ENCODE results near the gene ZFYVE28.

ZFYVE28 gene

GRCh38 chr4:2246384-2247127 lies 171.9 kb downstream of the ZFYVE28 start:
- DNase-seq (ENCODE audit: low spot score): peak; percentile 11
- TF ChIP-seq, protein P1, sequence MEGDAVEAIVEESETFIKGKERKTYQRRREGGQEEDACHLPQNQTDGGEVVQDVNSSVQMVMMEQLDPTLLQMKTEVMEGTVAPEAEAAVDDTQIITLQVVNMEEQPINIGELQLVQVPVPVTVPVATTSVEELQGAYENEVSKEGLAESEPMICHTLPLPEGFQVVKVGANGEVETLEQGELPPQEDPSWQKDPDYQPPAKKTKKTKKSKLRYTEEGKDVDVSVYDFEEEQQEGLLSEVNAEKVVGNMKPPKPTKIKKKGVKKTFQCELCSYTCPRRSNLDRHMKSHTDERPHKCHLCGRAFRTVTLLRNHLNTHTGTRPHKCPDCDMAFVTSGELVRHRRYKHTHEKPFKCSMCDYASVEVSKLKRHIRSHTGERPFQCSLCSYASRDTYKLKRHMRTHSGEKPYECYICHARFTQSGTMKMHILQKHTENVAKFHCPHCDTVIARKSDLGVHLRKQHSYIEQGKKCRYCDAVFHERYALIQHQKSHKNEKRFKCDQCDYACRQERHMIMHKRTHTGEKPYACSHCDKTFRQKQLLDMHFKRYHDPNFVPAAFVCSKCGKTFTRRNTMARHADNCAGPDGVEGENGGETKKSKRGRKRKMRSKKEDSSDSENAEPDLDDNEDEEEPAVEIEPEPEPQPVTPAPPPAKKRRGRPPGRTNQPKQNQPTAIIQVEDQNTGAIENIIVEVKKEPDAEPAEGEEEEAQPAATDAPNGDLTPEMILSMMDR (IDR thresholded peaks at IDR 0.05; ENCODE audit: extremely low read depth, insufficient read depth, missing control alignments): no peak
- in situ Hi-C loops (cut with MboI; ENCODE audit: low pct_unique_long_range_greater_than_20kb, low sequenced_read_pairs, unreplicated experiment): no loop called here

DNA sequence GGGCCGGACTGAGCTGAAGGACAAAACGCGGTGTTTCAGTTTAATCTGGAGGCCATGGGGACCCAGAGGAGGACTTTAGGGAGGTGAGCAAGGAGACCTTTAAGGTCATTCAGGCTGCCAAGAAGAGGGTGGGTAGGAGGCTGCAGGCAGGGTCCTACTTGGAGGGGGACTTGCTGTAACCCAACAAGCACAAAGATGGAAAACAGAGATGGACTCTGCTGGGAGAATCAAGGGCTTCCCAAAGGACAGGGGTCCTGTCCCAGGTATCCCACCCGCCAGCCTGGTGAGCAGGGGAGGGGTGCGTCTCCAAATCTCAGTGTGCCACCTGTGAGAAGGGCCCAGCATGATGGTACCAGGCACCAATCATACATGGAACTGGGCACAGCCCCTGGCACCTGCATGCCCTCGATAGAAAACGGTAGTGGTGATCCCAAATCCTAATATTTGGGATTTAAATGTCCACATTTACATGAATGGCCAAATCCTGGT lies 172.6 kb downstream of the ZFYVE28 start:
- TF ChIP-seq, protein P1 (IDR thresholded peaks at IDR 0.05; ENCODE audit: extremely low read depth, insufficient read depth, missing control alignments): no peak
- peak; percentile 9 for DNase-seq (ENCODE audit: low spot score)
- in situ Hi-C loops (cut with MboI; ENCODE audit: low pct_unique_long_range_greater_than_20kb, low sequenced_read_pairs, unreplicated experiment): no loop called here

DNA sequence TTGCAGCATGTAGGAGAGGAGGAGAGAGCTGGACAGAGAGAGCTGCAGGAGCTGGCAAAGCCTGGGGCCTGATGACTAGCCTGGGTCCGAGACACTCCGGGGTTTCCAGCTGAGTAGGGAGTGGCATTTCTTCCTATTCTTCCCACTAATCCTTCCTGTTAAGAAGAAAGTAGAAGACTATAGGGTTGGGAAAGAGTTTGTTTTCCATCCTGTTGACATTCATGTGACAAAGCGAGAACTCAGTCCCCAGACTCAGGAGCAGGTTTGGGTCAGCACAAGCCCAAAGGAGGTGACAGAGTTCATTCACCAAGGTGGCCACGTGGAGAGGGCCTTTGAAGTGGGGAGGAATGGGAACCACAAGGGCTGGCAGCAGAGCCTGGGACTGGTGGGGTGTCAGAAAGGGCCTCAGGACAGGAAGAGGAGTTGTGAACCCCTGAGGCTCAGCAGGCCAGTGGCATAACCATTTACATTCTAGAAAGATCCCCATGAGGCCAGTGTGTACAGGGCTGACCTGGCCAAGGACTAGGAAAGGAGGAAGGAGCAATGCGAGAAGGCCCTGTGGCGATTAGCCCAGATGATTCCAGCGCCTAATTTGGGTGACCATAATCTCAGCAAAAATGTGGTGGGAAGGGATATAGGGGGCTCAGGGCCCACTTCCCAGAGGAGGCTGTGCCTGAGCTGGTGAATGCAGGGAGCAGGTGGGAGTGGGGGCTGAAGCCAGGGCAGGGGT lies 173.2 kb downstream of the ZFYVE28 start:
- DNase-seq (ENCODE audit: low spot score): peak; percentile 12
- in situ Hi-C loops (cut with MboI; ENCODE audit: low pct_unique_long_range_greater_than_20kb, low sequenced_read_pairs, unreplicated experiment): no loop called here
- TF ChIP-seq, protein P1 (IDR thresholded peaks at IDR 0.05; ENCODE audit: extremely low read depth, insufficient read depth, missing control alignments): no peak

GRCh38 chr4:2243681-2244380 lies 174.6 kb downstream of the ZFYVE28 start:
- in situ Hi-C loops (cut with MboI; ENCODE audit: low pct_unique_long_range_greater_than_20kb, low sequenced_read_pairs, unreplicated experiment): no loop called here
- peak; percentile 44 for DNase-seq (ENCODE audit: low spot score)

DNA sequence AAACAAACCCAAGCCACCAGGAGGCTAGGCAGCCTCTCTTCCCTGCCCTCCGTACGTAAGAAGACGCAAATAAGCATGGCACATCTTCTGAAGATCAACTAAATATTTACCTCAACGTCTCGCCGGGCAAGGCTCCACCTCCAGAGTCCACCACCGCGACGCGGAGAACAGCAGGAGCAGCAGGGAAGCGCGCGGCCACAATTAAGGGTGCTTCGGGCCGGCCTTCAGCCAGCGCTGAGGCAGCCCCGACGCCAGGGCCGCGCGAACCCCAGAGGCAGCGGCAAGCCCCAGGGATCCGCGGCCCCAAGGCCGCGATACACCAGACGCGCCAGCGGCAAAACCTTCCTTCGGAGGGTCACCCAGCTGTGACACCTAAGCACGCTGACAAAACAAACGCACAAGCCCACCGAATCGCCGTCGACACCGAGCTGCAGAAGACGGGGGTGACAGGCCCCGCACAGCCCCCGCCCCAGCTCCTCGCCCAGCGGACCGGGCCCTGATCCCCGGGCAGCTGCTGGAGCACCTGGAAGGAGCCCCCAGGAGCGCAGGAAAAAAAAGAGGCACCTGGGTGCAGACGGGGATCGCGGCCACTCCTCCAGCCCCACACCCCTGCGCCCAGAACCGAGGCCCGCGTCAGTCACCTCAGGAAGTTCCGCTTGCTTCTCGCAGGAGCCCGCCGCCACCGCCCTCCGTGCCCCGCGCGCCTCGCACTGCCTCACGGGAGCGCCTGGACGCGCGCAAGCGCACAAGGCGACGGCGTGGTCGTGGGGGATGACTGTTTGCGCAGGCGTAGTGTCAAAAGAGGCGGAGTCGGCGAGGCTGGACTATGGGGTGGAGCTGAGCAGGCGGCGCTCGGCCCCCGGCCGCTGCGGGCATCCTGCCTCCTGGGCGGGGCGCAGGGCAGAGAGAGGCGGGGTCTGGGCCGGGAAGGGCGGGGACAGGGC lies 176.8 kb downstream of the ZFYVE28 start, which contains the start of the genes HAUS3 and POLN:
Gene HAUS3 (minus strand): TSS at position 712 of the 944 bp plus-strand sequence. CDS start 1,175 bp downstream, outside the sequence.
Gene POLN (minus strand): TSS at position 712 of the 944 bp plus-strand sequence. CDS start 12,890 bp downstream, outside the sequence.
- peak; percentile 100 for DNase-seq (ENCODE audit: low spot score)
- TF ChIP-seq, protein P1 (IDR thresholded peaks at IDR 0.05; ENCODE audit: extremely low read depth, insufficient read depth, missing control alignments): no peak
- in situ Hi-C loops (cut with MboI; ENCODE audit: low pct_unique_long_range_greater_than_20kb, low sequenced_read_pairs, unreplicated experiment): no loop called here

More at GRCh38 chr4:2243681-2244380, 174.6 kb downstream of the ZFYVE28 start:
- TF ChIP-seq, protein P1 (IDR thresholded peaks at IDR 0.05; ENCODE audit: extremely low read depth, insufficient read depth, missing control alignments): peak; percentile 36

Data from GM13977 (cell line).